Aorta (tissue), 5 donors: ENCODE measurements around the gene CPED1. TPM values are rescaled to one million over a fixed set of nuclear protein-coding genes. Genes with fewer than 3 reads are reported as not detected.
"Not testable (repeated sequence)": the region's sequence is repeated elsewhere in the genome, so short reads cannot be mapped to it uniquely, and the experiment has no call there.

Source experiments
- ATAC-seq: fragments of 200-7000 bp; cut with Tn5 transposase; one replicate; pipeline ENCODE4 v1.9.1; 2022; ENCODE audit warnings: moderate library complexity; ENCODE audit not compliant: low FRiP score
- DNase-seq, 2 donors: peaks; one replicate each; pipeline ENCODE4 v3.0.0-alpha.2; 2020
- H3K27ac ChIP-seq, 2 donors: one replicate each; pipeline ENCODE4 v1.5.1; 2013; ENCODE audit warnings: low read length in 2 of 2, mild to moderate bottlenecking in 2 of 2, moderate library complexity in 2 of 2, control low read depth in 1 of 2, inconsistent platforms in 1 of 2, low read depth in 1 of 2
- H3K27me3 ChIP-seq, 2 donors: one replicate each; pipeline ENCODE4 v1.6.1; 2013; ENCODE audit warnings: control low read depth in 1 of 2, low read length in 1 of 2, mild to moderate bottlenecking in 1 of 2, moderate library complexity in 1 of 2; ENCODE audit not compliant: insufficient read depth in 2 of 2, control insufficient read depth in 1 of 2
- H3K36me3 ChIP-seq, 2 donors: one replicate each; pipeline ENCODE4 v1.6.1; 2013; ENCODE audit warnings: control low read depth in 1 of 2, low read length in 1 of 2, mild to moderate bottlenecking in 1 of 2; ENCODE audit not compliant: insufficient read depth in 2 of 2, control insufficient read depth in 1 of 2
- H3K4me1 ChIP-seq, 2 donors: one replicate each; pipeline ENCODE4 v1.6.1; 2013; ENCODE audit warnings: low read length in 2 of 2, control low read depth in 1 of 2, mild to moderate bottlenecking in 1 of 2, moderate library complexity in 1 of 2; ENCODE audit not compliant: insufficient read depth in 2 of 2, control insufficient read depth in 1 of 2
- H3K4me3 ChIP-seq, 2 donors: one replicate each; pipeline ENCODE4 v1.5.1; 2013; ENCODE audit warnings: low read length in 2 of 2, control low read depth in 1 of 2, mild to moderate bottlenecking in 1 of 2
- H3K9me3 ChIP-seq: one replicate; pipeline ENCODE4 v1.6.1; 2013; ENCODE audit warnings: mild to moderate bottlenecking, low read length; ENCODE audit not compliant: control insufficient read depth
- WGBS, 2 donors: extraction: QIAGEN DNeasy Blood & Tissue Kit; methylation state at CpG; one replicate each; pipeline ENCODE4 v1.1.7; 2013; 5-methylcytosine and 5-hydroxymethylcytosine counted together
- intact Hi-C, 2 donors: fragments of 100-400 bp; cut with DNase I; formaldehyde crosslinking; loops; one replicate each; pipeline versions ENCODE4 v1.14.2 to v1.15.0; 2022
- polyA plus RNA-seq, 2 donors: library from polyadenylated mRNA; stranded (reverse); fragments of 200-250 nt; gene quantifications; one replicate each; pipeline ENCODE4 v1.2.3, GENCODE V29; 2013
- total RNA-seq, 2 donors: library from RNA; stranded (reverse); fragmentation: NEBNext Ultra II Directional; extraction: Animal tissue kit (Norgen Biotek cat#: 25700); gene quantifications; one replicate each; pipeline ENCODE4 v1.2.1, GENCODE V29; 2021
- donor health status: healthy with polysubstance abuse.
- donor health status: Bipolar disorder and iron deficiency.
- donor health status: DM: no; HTN: no; CAD: no.
- donor health status: DM: no; HTN: no; CAD: no.
- donor health status: DM: yes; HTN: yes; CAD: no.

Gene CPED1
- total and polyA plus RNA-seq, 4 donors: 35.3 to 201 (median 79.0) TPM

- WGBS, 2 donors: 94 to 95% methylated on average over 2 of the region's 2 CpGs
- no peak for ATAC-seq
- DNase-seq: no peak
- Histone ChIP-seq H3K27me3 (no peaks in the 10 kb centered on the region), H3K4me3 (no peak overlapping the region), H3K27ac (no peak overlapping the region), H3K36me3 (peaks cover 0 to 12% of the 10 kb centered on the region in 2 donors), H3K4me1 (peaks cover 2% of the 10 kb centered on the region in 2 donors), H3K9me3 (no peaks in the 10 kb centered on the region)
- intact Hi-C loops: no loop called here
These were observed 297.7 kb downstream of the CPED1 start for GRCh38 chr7:121286186-121286585.

DNA sequence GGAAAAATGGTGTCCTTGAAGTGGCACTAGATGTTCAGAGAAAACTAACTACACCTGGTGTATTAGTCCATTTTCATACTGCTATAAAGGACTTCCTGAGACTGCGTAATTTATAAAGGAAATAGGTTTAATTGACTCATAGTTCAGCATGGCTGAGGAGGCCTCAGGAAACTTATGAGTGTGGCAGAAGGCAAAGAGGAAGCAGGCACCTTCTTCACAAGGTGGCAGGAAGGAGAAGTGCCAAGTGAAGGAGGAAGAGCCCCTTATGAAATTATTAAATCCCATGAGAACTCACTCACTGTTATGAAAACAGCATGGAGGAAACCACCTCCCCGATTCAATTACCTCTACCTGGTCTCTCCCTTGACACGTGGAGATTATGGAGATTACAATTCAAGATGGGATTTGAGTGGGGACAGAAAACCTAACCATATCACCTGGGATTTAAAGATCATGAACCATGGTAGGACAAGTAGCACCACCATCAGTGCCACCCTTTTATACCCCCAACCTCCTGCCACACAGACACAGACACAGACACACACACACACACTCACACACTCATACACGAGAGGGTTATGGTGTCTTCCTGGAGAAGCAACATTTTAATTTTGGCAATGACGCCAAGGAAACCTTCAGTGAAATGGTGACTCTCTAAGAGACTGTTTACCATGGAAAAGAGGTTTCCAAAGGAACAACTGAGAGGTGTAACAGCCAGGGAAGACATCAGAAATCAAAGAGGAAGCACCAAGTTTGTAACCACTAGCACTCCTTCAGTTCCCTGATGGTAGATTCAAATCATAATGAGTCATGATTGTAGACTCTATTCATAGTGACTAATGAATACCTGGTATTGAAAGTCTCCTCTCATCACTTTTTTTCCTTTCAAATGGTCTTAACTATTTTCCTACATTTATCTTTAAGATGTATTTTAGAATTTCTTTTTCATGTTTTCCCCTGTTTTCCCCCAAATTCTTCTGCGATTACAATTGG, 298.5 kb downstream of the CPED1 start:
- H3K4me3 ChIP-seq: no peak overlapping the region
- no peak overlapping the region for H3K27ac ChIP-seq
- peaks cover 0 to 12% of the 10 kb centered on the region in 2 donors for H3K36me3 ChIP-seq
- ATAC-seq (no peak), DNase-seq (no peak)
- peaks cover 2% of the 10 kb centered on the region in 2 donors for H3K4me1 ChIP-seq
- H3K27me3 ChIP-seq: no peaks in the 10 kb centered on the region
- 88 to 91% methylated on average over 6 of the region's 6 CpGs for WGBS, 2 donors
- no peaks in the 10 kb centered on the region for H3K9me3 ChIP-seq
- intact Hi-C loops: no loop called here

DNA sequence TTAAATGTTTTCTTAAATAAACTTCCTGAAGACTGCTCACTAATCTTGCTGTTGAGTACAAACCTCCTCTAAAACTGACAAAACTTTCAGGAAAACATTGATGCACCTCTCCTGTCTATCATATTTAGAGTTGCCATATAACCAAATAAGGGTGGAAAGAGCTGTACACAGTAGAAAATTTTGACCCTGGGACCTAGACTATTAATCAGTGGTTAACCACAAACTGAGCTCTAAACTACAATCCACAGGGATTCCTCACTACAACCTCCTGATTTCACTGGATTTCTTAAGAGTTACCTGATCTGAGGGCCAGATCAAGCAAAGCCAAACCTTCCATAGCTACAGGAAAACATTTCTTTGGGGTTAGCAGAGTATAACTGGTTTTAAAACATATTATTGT, 300.4 kb downstream of the CPED1 start:
- no peak overlapping the region for H3K4me3 ChIP-seq
- no peak overlapping the region for H3K27ac ChIP-seq
- peaks cover 0 to 9% of the 10 kb centered on the region in 2 donors for H3K36me3 ChIP-seq
- no peaks in the 10 kb centered on the region for H3K27me3 ChIP-seq
- peaks cover 2% of the 10 kb centered on the region in 2 donors for H3K4me1 ChIP-seq
- H3K9me3 ChIP-seq: no peaks in the 10 kb centered on the region
- DNase-seq: no peak
- intact Hi-C loops: no loop called here
- ATAC-seq: no peak

DNA sequence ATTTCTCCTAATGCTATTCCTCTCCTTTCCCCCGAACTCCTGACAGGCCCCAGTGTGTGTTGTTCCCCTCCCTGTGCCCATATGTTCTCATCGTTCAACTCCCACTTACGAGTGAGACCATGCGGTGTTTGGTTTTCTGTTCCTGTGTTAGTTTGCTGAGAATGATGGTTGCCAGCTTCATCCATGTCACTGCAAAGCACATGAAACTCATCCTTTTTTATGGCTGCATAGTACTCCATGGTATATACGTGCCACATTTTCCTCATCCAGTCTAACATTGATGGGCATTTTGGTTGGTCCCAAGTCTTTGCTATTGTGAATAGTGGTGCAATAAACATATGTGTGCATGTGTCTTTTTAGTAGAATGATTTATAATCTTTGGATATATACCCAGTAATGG, 301.4 kb downstream of the CPED1 start:
- WGBS, 2 donors: 97% methylated on average over 5 of the region's 5 CpGs
- ATAC-seq, H3K36me3 ChIP-seq, H3K27ac ChIP-seq, intact Hi-C loops, H3K9me3 ChIP-seq, H3K27me3 ChIP-seq, H3K4me1 ChIP-seq, H3K4me3 ChIP-seq, DNase-seq: not testable (repeated sequence)

GRCh38 chr7:121294448-121294992, 306.0 kb downstream of the CPED1 start:
- ATAC-seq (no peak), DNase-seq (no peak)
- Histone ChIP-seq H3K27ac (no peak overlapping the region), H3K4me3 (no peak overlapping the region), H3K9me3 (no peaks in the 10 kb centered on the region), H3K4me1 (no peaks in the 10 kb centered on the region), H3K36me3 (peaks cover 0 to 5% of the 10 kb centered on the region in 2 donors), H3K27me3 (no peaks in the 10 kb centered on the region)
- 85 to 93% methylated on average over 2 of the region's 2 CpGs for WGBS, 2 donors
- intact Hi-C loops: no loop called here

- intact Hi-C loops: no loop called here
- no peak overlapping the region for H3K4me3 ChIP-seq
- WGBS, 2 donors: 44 to 52% methylated on average over 2 of the region's 2 CpGs
- no peak overlapping the region for H3K27ac ChIP-seq
- no peak for ATAC-seq
- no peaks in the 10 kb centered on the region for H3K9me3 ChIP-seq
- H3K4me1 ChIP-seq: no peaks in the 10 kb centered on the region
- DNase-seq: no peak
- no peaks in the 10 kb centered on the region for H3K27me3 ChIP-seq
- H3K36me3 ChIP-seq: peaks cover 2% of the 10 kb centered on the region in 2 donors
These were observed 309.3 kb downstream of the CPED1 start for GRCh38 chr7:121297843-121298242.

- no peaks in the 10 kb centered on the region for H3K27me3 ChIP-seq
- peaks cover 2% of the 10 kb centered on the region in 2 donors for H3K36me3 ChIP-seq
- no peak for DNase-seq
- H3K4me3 ChIP-seq: no peak overlapping the region
- intact Hi-C loops: no loop called here
- no peak overlapping the region for H3K27ac ChIP-seq
- 68 to 73% methylated on average over 2 of the region's 2 CpGs for WGBS, 2 donors
- no peaks in the 10 kb centered on the region for H3K4me1 ChIP-seq
- no peaks in the 10 kb centered on the region for H3K9me3 ChIP-seq
- no peak for ATAC-seq
These were observed 310.3 kb downstream of the CPED1 start for GRCh38 chr7:121298831-121299239.

- Histone ChIP-seq H3K4me3 (no peak overlapping the region), H3K27ac (no peak overlapping the region), H3K9me3 (no peaks in the 10 kb centered on the region), H3K27me3 (no peaks in the 10 kb centered on the region), H3K36me3 (peaks cover 0 to 2% of the 10 kb centered on the region in 2 donors), H3K4me1 (no peaks in the 10 kb centered on the region)
- ATAC-seq (no peak), DNase-seq (no peak)
- intact Hi-C loops: no loop called here
- WGBS, 2 donors: 94 to 97% methylated on average over 2 of the region's 2 CpGs
These were observed 312.3 kb downstream of the CPED1 start for GRCh38 chr7:121300685-121301420.
